H54 (cell line): ENCODE results near the gene NCR1.
"Not testable (repeated sequence)": the region's sequence is repeated elsewhere in the genome, so short reads cannot be mapped to it uniquely, and the experiment has no call there.

Experiments
- DNase-seq: peaks from one replicate; pipeline ENCODE4 v3.0.0; 2011; ENCODE audit warnings: low spot score, mixed read lengths; ENCODE audit not compliant: insufficient read length
- FAIRE-seq: peaks from 3 replicates; lab custom pipeline; 2011; peaks lifted over from hg19 to GRCh38; lab: Jason Lieb, UNC
- POLR2A ChIP-seq: IDR thresholded peaks from 2 replicates; pipeline ENCODE4 v1.6.1; 2011; ENCODE audit warnings: low read depth, mild to moderate bottlenecking, low read length

NCR1 gene

DNA sequence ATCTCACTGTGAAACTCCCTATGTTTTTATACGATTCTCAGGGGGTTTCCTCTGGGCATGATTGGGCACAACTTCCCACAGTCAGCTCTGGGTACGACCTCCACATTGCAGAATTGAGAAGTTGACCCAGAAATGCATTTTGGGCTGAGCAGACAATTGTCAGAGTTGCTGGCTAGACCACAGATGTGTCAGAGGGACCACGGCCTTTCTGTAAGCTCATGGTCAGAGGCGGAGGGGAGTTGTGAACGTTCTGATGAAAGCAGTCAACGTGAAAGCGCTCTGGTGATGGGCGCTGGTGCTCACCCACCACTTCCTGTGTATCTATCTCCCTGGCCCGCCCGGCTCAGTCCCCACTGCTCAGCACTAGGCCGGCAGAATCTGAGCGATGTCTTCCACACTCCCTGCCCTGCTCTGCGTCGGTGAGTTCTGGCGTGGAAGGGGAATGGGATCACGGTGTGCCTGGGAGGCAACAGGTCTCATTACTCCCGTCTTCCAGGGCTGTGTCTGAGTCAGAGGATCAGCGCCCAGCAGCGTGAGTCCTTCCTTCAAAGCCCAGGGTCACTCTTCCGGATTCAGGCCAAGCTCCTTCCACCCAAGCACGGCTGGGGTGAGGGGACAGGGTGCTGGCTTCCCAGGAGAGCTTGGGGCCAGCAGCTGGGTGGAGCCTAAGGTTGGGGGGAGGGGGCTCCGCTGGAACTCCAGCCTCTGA, at the start of gene NCR1:
TSS of gene NCR1 (plus strand) at position 346 of the 709 bp plus-strand sequence. CDS start at position 386, 40 bp downstream.
- DNase-seq = no peak
- TF ChIP-seq POLR2A = no peak
- no peak for FAIRE-seq

DNA sequence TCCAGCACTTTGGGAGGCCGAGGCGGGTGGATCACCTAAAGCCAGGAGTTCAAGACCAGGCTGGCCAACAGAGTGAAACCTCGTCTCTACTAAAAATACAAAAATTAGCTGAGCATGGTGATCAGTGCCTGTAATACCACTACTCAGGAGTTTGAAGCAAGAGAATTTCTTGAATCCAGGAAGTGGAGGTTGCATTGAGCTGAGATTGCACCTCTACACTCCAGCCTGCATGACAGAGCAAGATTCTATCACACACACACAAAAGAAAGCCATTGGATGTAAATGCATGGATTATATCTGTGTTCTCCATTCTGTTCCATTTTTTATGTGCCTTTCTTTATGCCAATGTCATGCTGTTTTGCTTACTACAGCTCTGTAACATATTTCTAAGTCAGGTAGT, 47.5 kb upstream of the NCR1 start:
- FAIRE-seq, DNase-seq: not testable (repeated sequence)

DNA sequence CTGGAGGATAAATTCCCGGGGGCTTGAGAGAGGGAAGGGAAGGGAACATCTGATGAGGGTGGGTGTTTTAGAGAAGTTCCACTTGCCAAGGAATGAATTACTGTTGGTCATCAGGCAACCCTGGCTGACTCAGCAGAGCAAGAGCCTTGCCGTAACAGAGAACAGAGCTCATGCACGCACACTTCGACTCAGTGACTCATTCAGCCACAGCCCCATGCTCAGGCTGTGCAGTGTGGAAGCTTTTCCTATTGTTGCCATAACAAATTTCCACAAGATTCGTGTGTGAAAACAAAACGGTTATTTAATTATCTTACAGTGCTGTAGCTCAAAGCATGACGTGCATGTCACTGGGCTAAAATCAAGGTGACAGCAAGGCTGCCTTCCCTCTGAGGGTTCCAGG, 46.5 kb upstream of the NCR1 start:
- DNase-seq = peak; percentile 44
- not testable (repeated sequence) for FAIRE-seq

- not testable (repeated sequence) for FAIRE-seq, DNase-seq
These were observed 42.5 kb upstream of the NCR1 start for GRCh38 chr19:54863459-54863858.

GRCh38 chr19:54871696-54872095, 34.3 kb upstream of the NCR1 start:
- TF ChIP-seq POLR2A = no peak
- FAIRE-seq (no peak), DNase-seq (no peak)

DNA sequence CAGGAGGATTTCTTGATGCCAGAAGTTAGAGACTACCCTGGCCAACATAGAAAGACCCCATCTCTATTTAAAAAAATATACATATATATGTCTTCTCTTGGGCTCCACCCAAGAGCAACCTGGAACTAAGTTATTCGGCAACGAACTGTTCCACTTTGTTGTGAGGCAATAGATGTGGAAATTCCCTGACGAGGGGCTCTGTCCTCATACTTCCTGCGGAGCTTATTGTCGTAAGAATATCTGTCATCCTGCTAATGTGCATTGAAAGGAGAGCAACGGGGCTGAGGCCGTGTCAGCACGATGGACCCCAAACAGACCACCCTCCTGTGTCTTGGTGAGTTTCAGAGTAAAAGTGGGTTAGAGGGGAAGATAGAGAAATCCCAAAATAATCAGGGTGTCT, 32.0 kb upstream of the NCR1 start, which contains the start of gene FCAR:
TSS of gene FCAR (plus strand) at position 246 of the 400 bp plus-strand sequence. CDS start at position 301, 55 bp downstream.
- FAIRE-seq (no peak), DNase-seq (no peak)
- TF ChIP-seq POLR2A = no peak

GRCh38 chr19:54875506-54875905, 30.4 kb upstream of the NCR1 start:
- no peak for TF ChIP-seq POLR2A
- no peak for DNase-seq
- no peak for FAIRE-seq

GRCh38 chr19:54877471-54877870, 28.5 kb upstream of the NCR1 start:
- FAIRE-seq (no peak), DNase-seq (no peak)
- no peak for TF ChIP-seq POLR2A

- DNase-seq = no peak
- FAIRE-seq = no peak
- no peak for TF ChIP-seq POLR2A
These were observed 24.1 kb upstream of the NCR1 start for GRCh38 chr19:54881884-54882283.

GRCh38 chr19:54882758-54883157, 23.2 kb upstream of the NCR1 start:
- no peak for DNase-seq
- FAIRE-seq = no peak
- no peak for TF ChIP-seq POLR2A

DNA sequence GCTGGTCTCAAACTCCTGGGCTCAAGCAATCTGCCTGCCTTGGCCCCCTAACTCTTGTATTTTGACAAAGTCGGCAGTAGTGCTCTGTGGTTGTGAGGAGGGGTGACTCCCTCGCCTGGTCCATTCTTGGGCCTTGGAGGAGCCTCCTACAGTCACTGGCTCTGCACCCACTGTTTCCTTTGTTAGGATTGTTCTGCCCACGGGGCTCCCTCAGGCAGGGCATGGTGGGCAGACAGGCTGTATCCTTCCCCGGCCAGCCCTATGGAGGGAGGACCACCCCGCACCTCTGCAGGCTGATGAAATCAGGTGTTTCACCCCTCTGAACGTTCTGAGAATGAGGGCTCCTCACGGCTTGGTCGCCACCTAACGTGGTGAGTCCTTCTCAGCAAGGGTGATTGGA, 22.7 kb upstream of the NCR1 start:
- no peak for FAIRE-seq
- TF ChIP-seq POLR2A = no peak
- no peak for DNase-seq

- no peak for FAIRE-seq
- no peak for DNase-seq
- no peak for TF ChIP-seq POLR2A
These were observed 17.7 kb upstream of the NCR1 start for GRCh38 chr19:54888239-54888638.

GRCh38 chr19:54889566-54889965, 16.4 kb upstream of the NCR1 start:
- TF ChIP-seq POLR2A = no peak
- FAIRE-seq (no peak), DNase-seq (no peak)

- FAIRE-seq (no peak), DNase-seq (no peak)
- TF ChIP-seq POLR2A = no peak
These were observed 12.5 kb upstream of the NCR1 start for GRCh38 chr19:54893406-54893805.

DNA sequence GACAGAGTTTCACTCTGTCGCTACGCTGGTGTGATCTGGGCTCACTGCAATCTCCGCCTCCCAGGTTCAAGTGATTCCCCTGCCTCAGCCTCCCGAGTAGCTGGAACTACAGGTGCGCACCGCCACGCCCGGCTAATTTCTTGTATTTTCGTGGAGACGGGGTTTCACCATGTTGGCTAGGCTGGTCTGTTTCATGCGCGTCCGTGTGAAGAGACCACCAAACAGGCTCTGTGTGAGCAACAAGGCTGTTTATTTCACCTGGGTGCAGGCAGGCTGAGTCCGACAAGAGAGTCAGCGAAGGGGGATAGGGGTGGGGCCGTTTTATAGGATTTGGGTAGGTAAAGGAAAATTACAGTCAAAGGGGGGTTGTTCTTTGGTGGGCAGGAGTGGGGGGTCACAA, 11.8 kb upstream of the NCR1 start:
- not testable (repeated sequence) for DNase-seq, FAIRE-seq
